ENCODE measurements around the gene CXCL14. TPM values are rescaled to one million over a fixed set of nuclear protein-coding genes. Genes with fewer than 3 reads are reported as not detected.
A peak's percentile ranks its signal among the peaks of the same experiment; 100 is the strongest.

CXCL14 gene
- total and polyA plus RNA-seq, 8 donors: 2.3 to 72.6 (median 54.1) TPM

GRCh38 chr5:135566422-135567400 is 12.1 kb downstream of the CXCL14 start:
- Histone ChIP-seq H3K36me3 (no peaks in the 10 kb centered on the region), H3K4me3 (no peak overlapping the region), H3K27ac (no peak overlapping the region), H3K4me1 (no peaks in the 10 kb centered on the region), H3K27me3 (peaks cover 0 to 28% of the 10 kb centered on the region in 2 donors), H3K9me3 (no peaks in the 10 kb centered on the region)
- DNase-seq (peak in 1 of 4 donors; percentile 68), ATAC-seq (no peak)
- TF ChIP-seq CTCF (IDR thresholded peaks at IDR 0.05): no peak
- intact Hi-C loops (cut with DNase I): loop anchor here in 1 of 2 donors (5.0 to 10.0 kb wide), 2 partner anchors 168 to 261 kb away; no protein-coding TSS in a partner anchor

DNA sequence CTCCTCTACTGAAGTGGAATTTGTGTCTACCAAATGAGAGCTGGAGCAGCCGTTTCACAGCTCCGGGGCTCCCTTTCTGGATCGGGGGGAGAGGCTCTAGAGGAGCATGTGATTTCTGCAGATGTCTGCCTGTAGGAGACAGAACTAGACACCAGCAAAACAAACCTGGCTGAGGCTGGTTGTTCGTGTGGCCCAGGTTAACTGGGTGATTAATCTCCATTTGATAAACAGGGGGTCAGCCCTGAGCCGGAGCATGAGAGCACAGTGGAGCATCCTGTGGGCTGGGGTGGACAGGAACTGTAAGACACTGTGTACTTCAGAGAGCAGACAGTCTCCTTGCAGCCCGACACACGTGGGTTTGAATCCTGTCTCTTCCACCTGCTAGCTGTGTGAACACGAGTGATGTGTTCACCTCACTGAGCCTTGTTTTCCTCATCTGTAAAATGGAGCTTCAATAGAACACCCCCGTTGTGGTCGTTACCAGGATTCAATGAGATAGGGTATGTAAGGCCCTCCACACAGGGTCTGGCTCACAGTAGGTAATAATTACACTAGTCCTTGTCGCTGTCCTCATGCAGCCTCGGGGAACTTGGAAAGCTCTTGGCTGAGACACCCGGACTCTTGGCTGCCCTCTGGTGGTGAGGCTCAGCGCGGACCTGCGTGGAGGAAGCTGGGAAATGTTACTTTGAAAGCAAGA is 12.9 kb downstream of the CXCL14 start:
- Histone ChIP-seq H3K4me1 (peaks cover 0 to 3% of the 10 kb centered on the region in 2 donors), H3K27ac (no peak overlapping the region), H3K36me3 (no peaks in the 10 kb centered on the region), H3K27me3 (peaks cover 0 to 28% of the 10 kb centered on the region in 2 donors), H3K4me3 (no peak overlapping the region), H3K9me3 (no peaks in the 10 kb centered on the region)
- DNase-seq (peak in 3 of 4 donors; percentile 54 to 89 (median 64)), ATAC-seq (peak; percentile 90)
- intact Hi-C loops (cut with DNase I): loop anchor here in 1 of 2 donors (5.0 to 10.0 kb wide), 2 partner anchors 169 to 261 kb away; no protein-coding TSS in a partner anchor
- TF ChIP-seq CTCF (IDR thresholded peaks at IDR 0.05): peak; percentile 83 to 84

DNA sequence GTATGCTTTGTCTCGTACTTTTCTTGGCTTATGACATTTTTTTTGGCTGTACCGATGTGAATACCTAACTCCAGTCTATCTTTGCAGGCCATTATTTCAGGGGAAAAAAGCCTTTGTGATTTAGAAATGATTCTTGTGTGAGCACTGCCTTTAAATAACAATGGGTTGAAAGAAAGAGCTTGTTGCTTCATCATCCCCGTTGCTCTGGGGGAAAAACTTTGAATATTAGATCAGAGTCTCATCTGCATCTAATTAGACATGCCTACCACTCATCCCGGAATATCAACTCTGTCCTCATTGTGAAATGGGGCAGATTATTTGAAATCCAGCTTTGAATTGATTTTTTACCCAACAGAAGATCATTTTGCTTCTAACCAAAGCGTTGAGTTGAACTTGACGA is 13.5 kb downstream of the CXCL14 start:
- ATAC-seq (no peak), DNase-seq (no peak)
- intact Hi-C loops (cut with DNase I): loop anchor here in 1 of 2 donors (5.0 to 10.0 kb wide), 2 partner anchors 170 to 262 kb away; no protein-coding TSS in a partner anchor
- Histone ChIP-seq H3K4me1 (peaks cover 0 to 7% of the 10 kb centered on the region in 2 donors), H3K27ac (no peak overlapping the region), H3K36me3 (no peaks in the 10 kb centered on the region), H3K4me3 (no peak overlapping the region), H3K9me3 (no peaks in the 10 kb centered on the region), H3K27me3 (peaks cover 0 to 28% of the 10 kb centered on the region in 2 donors)
- TF ChIP-seq CTCF (IDR thresholded peaks at IDR 0.05): no peak

DNA sequence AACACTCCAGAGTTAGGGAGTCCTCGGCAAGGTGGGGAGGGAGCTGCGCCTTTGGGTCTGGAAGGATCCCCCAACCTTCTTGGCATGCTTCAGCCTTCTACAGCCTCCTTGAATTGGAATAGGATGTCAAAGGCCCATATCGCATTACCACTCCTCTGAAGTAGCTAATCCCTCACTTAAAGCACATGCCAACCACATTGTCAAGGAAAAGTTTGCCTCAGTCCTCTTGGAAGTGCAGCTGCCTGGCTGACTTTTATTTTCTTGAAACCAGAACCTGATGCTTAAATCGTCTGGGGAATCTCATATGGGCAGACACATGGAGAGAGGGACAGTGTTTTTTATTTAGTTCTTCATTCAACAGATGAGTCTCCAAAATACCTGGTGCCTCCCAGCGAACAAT is 14.5 kb downstream of the CXCL14 start:
- TF ChIP-seq CTCF (IDR thresholded peaks at IDR 0.05): no peak
- no peaks in the 10 kb centered on the region for H3K9me3 ChIP-seq
- H3K36me3 ChIP-seq: no peaks in the 10 kb centered on the region
- ATAC-seq: no peak
- no peak for DNase-seq
- H3K4me3 ChIP-seq: no peak overlapping the region
- intact Hi-C loops (cut with DNase I): loop anchor here in 1 of 2 donors (10.0 kb wide), 1 partner anchor 170 kb away; no protein-coding TSS in a partner anchor
- peaks cover 0 to 7% of the 10 kb centered on the region in 2 donors for H3K4me1 ChIP-seq
- H3K27me3 ChIP-seq: peaks cover 0 to 30% of the 10 kb centered on the region in 2 donors
- no peak overlapping the region for H3K27ac ChIP-seq
